ENCODE data around the gene IFI27. TPM values are rescaled to one million over a fixed set of nuclear protein-coding genes. Genes with fewer than 3 reads are reported as not detected.

The IFI27 gene
- polyA plus RNA-seq, 2 of the 4 experiments (the other 2 are of a cell fraction) = 0.76 to 2.2 TPM

DNA sequence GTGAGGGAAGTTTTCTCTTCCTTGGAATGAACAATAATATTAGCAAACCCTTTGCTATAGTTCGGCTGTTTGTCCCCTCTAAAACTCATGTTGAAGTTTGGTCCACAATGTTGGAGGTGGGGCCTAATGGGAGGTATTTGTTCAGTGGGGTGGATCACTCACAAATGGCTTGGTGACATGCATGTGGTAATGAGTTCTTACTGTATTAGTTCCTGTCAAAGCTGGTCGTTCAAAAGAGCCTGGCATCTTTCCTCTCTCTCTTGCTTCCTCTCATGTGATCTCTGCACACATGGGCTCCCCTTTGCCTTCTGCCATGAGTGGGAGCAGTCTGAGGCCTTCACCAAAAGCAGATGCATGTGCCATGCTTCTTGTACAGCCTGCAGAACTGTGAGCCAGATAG is 50.5 kb downstream of the IFI27 start:
- no peak for TF ChIP-seq HDAC2 (IDR thresholded peaks at IDR 0.05)
- no peak for TF ChIP-seq RNF2 (IDR thresholded peaks at IDR 0.05; ENCODE audit: borderline replicate concordance, low read depth)
- no peak for TF ChIP-seq ZFP36 (IDR thresholded peaks at IDR 0.05; ENCODE audit: borderline replicate concordance, partially characterized antibody)
- TF ChIP-seq ZSCAN20 (CRISPR knock-in tag; IDR thresholded peaks at IDR 0.05) = no peak
- TF ChIP-seq, protein P1, sequence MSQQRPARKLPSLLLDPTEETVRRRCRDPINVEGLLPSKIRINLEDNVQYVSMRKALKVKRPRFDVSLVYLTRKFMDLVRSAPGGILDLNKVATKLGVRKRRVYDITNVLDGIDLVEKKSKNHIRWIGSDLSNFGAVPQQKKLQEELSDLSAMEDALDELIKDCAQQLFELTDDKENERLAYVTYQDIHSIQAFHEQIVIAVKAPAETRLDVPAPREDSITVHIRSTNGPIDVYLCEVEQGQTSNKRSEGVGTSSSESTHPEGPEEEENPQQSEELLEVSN (IDR thresholded peaks at IDR 0.05; ENCODE audit: borderline replicate concordance, low read depth) = no peak
- no peak for TF ChIP-seq RARB (CRISPR knock-in tag; IDR thresholded peaks at IDR 0.05)
- no peak for TF ChIP-seq FOSB (CRISPR knock-in tag; IDR thresholded peaks at IDR 0.05)
- TF ChIP-seq MAZ (IDR thresholded peaks at IDR 0.05; ENCODE audit: borderline replicate concordance, low read depth, low read length) = no peak
- TF ChIP-seq NPAS2 (CRISPR knock-in tag; IDR thresholded peaks at IDR 0.05; ENCODE audit: borderline replicate concordance) = no peak
- TF ChIP-seq NFE2L2 (conservative IDR thresholded peaks at IDR 0.05; ENCODE audit: low read length) = no peak
- TF ChIP-seq RFX5 (IDR thresholded peaks at IDR 0.05) = no peak
- TF ChIP-seq BHLHE40 (IDR thresholded peaks at IDR 0.05; ENCODE audit: low read depth, low read length) = no peak
- TF ChIP-seq FOXS1 (CRISPR knock-in tag; IDR thresholded peaks at IDR 0.05) = no peak
- TF ChIP-seq, protein P2, sequence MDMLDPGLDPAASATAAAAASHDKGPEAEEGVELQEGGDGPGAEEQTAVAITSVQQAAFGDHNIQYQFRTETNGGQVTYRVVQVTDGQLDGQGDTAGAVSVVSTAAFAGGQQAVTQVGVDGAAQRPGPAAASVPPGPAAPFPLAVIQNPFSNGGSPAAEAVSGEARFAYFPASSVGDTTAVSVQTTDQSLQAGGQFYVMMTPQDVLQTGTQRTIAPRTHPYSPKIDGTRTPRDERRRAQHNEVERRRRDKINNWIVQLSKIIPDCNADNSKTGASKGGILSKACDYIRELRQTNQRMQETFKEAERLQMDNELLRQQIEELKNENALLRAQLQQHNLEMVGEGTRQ (IDR thresholded peaks at IDR 0.05) = no peak
- ATAC-seq (no peak), DNase-seq (ENCODE audit: low read depth in 1 of 2, low spot score in 1 of 2) (no peak), FAIRE-seq (no peak)
- ChIA-PET CTCF (interaction anchor here (0.6 kb wide), 1 partner anchor 655 kb away, joined by 4 read pairs; no protein-coding TSS in a partner anchor), POLR2A (no interaction called here)
- H3K9me3 ChIP-seq = no peaks in the 10 kb centered on the region
- H3K4me1 ChIP-seq = no peaks in the 10 kb centered on the region
- no peak overlapping the region for H3K4me2 ChIP-seq
- no peak overlapping the region for H3K4me3 ChIP-seq
- 6% methylated on average over 2 of the region's 2 CpGs for WGBS (ENCODE audit: missing lambda C conversion rate)
- no peak overlapping the region for H3K27ac ChIP-seq

DNA sequence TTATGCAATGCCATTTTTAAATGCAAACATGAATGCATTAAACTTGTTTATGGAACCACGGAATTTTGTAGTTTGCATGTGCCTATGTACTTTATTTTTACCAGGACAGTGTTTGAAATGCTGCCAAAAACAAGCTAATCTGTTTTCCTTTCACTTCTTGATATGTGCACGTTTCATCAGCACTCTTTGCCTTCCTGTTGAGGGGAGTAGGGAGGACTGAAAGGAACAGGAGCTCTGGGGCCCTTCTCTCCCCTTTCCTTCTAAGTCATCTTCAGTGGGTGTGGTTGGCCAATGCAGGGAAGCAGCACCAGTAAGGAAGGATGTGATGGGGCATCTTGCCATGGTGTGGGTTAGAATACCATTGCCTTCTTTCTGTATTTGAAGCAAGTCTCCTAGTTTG is 51.4 kb downstream of the IFI27 start:
- no peaks in the 10 kb centered on the region for H3K4me1 ChIP-seq
- no peaks in the 10 kb centered on the region for H3K9me3 ChIP-seq
- no peak overlapping the region for H3K4me2 ChIP-seq
- H3K4me3 ChIP-seq = no peak overlapping the region
- FAIRE-seq (no peak), DNase-seq (ENCODE audit: low read depth in 1 of 2, low spot score in 1 of 2) (no peak), ATAC-seq (no peak)
- H3K27ac ChIP-seq = no peak overlapping the region
- CTCF ChIA-PET = no interaction called here
- WGBS (ENCODE audit: missing lambda C conversion rate) = 3% methylated on average over 2 of the region's 2 CpGs
- TF ChIP-seq, protein P3, sequence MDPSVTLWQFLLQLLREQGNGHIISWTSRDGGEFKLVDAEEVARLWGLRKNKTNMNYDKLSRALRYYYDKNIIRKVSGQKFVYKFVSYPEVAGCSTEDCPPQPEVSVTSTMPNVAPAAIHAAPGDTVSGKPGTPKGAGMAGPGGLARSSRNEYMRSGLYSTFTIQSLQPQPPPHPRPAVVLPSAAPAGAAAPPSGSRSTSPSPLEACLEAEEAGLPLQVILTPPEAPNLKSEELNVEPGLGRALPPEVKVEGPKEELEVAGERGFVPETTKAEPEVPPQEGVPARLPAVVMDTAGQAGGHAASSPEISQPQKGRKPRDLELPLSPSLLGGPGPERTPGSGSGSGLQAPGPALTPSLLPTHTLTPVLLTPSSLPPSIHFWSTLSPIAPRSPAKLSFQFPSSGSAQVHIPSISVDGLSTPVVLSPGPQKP (IDR thresholded peaks at IDR 0.05; ENCODE audit: low read depth, low read length) = no peak
- no peak for TF ChIP-seq RARB (CRISPR knock-in tag; IDR thresholded peaks at IDR 0.05)
- TF ChIP-seq MAFK (IDR thresholded peaks at IDR 0.05; ENCODE audit: partially characterized antibody) = no peak
- TF ChIP-seq, protein P4, sequence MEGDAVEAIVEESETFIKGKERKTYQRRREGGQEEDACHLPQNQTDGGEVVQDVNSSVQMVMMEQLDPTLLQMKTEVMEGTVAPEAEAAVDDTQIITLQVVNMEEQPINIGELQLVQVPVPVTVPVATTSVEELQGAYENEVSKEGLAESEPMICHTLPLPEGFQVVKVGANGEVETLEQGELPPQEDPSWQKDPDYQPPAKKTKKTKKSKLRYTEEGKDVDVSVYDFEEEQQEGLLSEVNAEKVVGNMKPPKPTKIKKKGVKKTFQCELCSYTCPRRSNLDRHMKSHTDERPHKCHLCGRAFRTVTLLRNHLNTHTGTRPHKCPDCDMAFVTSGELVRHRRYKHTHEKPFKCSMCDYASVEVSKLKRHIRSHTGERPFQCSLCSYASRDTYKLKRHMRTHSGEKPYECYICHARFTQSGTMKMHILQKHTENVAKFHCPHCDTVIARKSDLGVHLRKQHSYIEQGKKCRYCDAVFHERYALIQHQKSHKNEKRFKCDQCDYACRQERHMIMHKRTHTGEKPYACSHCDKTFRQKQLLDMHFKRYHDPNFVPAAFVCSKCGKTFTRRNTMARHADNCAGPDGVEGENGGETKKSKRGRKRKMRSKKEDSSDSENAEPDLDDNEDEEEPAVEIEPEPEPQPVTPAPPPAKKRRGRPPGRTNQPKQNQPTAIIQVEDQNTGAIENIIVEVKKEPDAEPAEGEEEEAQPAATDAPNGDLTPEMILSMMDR (IDR thresholded peaks at IDR 0.05) = no peak
- TF ChIP-seq HDAC2 (IDR thresholded peaks at IDR 0.05) = no peak
- TF ChIP-seq, protein P5, sequence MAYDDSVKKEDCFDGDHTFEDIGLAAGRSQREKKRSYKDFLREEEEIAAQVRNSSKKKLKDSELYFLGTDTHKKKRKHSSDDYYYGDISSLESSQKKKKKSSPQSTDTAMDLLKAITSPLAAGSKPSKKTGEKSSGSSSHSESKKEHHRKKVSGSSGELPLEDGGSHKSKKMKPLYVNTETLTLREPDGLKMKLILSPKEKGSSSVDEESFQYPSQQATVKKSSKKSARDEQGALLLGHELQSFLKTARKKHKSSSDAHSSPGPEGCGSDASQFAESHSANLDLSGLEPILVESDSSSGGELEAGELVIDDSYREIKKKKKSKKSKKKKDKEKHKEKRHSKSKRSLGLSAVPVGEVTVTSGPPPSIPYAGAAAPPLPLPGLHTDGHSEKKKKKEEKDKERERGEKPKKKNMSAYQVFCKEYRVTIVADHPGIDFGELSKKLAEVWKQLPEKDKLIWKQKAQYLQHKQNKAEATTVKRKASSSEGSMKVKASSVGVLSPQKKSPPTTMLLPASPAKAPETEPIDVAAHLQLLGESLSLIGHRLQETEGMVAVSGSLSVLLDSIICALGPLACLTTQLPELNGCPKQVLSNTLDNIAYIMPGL (CRISPR knock-in tag; IDR thresholded peaks at IDR 0.05; ENCODE audit: borderline replicate concordance) = no peak
- no peak for TF ChIP-seq NPAS2 (CRISPR knock-in tag; IDR thresholded peaks at IDR 0.05; ENCODE audit: borderline replicate concordance)
- TF ChIP-seq FOXS1 (CRISPR knock-in tag; IDR thresholded peaks at IDR 0.05) = no peak
- no peak for TF ChIP-seq ESRRA (IDR thresholded peaks at IDR 0.05; ENCODE audit: borderline replicate concordance, low read length)
- TF ChIP-seq CHD4 (IDR thresholded peaks at IDR 0.05; ENCODE audit: borderline replicate concordance) = no peak
- TF ChIP-seq SREBF2 (IDR thresholded peaks at IDR 0.05) = no peak
- no peak for TF ChIP-seq EHMT2 (IDR thresholded peaks at IDR 0.05; ENCODE audit: low read depth)
- TF ChIP-seq, protein P6, sequence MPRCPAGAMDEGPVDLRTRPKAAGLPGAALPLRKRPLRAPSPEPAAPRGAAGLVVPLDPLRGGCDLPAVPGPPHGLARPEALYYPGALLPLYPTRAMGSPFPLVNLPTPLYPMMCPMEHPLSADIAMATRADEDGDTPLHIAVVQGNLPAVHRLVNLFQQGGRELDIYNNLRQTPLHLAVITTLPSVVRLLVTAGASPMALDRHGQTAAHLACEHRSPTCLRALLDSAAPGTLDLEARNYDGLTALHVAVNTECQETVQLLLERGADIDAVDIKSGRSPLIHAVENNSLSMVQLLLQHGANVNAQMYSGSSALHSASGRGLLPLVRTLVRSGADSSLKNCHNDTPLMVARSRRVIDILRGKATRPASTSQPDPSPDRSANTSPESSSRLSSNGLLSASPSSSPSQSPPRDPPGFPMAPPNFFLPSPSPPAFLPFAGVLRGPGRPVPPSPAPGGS (IDR thresholded peaks at IDR 0.05) = no peak
- no peak for TF ChIP-seq HOXA7 (CRISPR knock-in tag; IDR thresholded peaks at IDR 0.05)
- no peak for TF ChIP-seq ZSCAN20 (CRISPR knock-in tag; IDR thresholded peaks at IDR 0.05)
- TF ChIP-seq JUN (IDR thresholded peaks at IDR 0.05) = no peak
- no peak for TF ChIP-seq POLR2AphosphoS2 (conservative IDR thresholded peaks at IDR 0.05; ENCODE audit: low read length)
- no peak for TF ChIP-seq SMC3 (IDR thresholded peaks at IDR 0.05)
- POLR2A ChIA-PET = no interaction called here

Measured in A549 (cell line).